T-helper 2 cell treated with Interferon-gamma antibody and Interleukin-4, amounts not matched to agents 5 μg/mL and 100 μg/mL, for 36 hours (primary cell): ENCODE data around the gene CAMTA1.

Source experiments
- DNase-seq: peaks from one replicate; pipeline ENCODE4 v3.0.0; 2021; ENCODE audit warnings: low spot score
- H3K27ac Mint-ChIP-seq: one replicate; pipeline ENCODE4 v1.8.0; 2021; ENCODE audit warnings: mild to moderate bottlenecking, mixed read lengths
- H3K27me3 Mint-ChIP-seq: one replicate; pipeline ENCODE4 v1.8.0; 2021; ENCODE audit warnings: low read depth, mixed read lengths
- H3K36me3 Mint-ChIP-seq: one replicate; pipeline ENCODE4 v1.8.0; 2021; ENCODE audit warnings: low read depth, mixed read lengths
- H3K4me1 Mint-ChIP-seq: one replicate; pipeline ENCODE4 v1.8.0; 2021; ENCODE audit warnings: low read depth, mixed read lengths
- H3K4me3 Mint-ChIP-seq: one replicate; pipeline ENCODE4 v1.8.0; 2022; ENCODE audit warnings: mild to moderate bottlenecking, moderate library complexity, mixed read lengths
- H3K9me3 Mint-ChIP-seq: one replicate; pipeline ENCODE4 v1.8.0; 2021; ENCODE audit warnings: mixed read lengths

The CAMTA1 gene

DNA sequence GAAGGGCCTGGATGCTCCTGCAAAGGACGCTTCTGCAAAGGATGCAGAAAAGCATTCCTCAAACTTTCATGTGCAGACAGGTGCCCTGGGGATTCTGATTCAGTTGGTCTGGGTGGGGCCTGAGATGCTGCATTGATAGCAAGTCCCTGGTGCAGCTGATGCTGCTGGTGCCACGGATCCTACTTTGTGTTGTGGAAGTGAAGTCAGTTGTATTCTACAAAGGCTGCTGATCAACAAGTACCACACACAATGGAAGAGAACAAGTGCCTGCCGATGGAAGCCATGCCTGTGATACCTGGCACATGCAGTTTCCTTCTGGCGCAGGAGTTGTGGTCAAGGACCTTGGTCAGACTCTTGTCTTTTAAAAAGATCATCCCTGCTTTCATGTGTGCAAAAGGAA is 478.8 kb downstream of the CAMTA1 start:
- H3K4me1 Mint-ChIP-seq, result no peaks in the 10 kb centered on the region
- no peaks in the 10 kb centered on the region for H3K36me3 Mint-ChIP-seq
- H3K4me3 Mint-ChIP-seq, result no peak overlapping the region
- H3K27ac Mint-ChIP-seq, result no peak overlapping the region
- DNase-seq, result no peak
- peaks cover 8% of the 10 kb centered on the region for H3K9me3 Mint-ChIP-seq
- H3K27me3 Mint-ChIP-seq, result peaks cover 3% of the 10 kb centered on the region

DNA sequence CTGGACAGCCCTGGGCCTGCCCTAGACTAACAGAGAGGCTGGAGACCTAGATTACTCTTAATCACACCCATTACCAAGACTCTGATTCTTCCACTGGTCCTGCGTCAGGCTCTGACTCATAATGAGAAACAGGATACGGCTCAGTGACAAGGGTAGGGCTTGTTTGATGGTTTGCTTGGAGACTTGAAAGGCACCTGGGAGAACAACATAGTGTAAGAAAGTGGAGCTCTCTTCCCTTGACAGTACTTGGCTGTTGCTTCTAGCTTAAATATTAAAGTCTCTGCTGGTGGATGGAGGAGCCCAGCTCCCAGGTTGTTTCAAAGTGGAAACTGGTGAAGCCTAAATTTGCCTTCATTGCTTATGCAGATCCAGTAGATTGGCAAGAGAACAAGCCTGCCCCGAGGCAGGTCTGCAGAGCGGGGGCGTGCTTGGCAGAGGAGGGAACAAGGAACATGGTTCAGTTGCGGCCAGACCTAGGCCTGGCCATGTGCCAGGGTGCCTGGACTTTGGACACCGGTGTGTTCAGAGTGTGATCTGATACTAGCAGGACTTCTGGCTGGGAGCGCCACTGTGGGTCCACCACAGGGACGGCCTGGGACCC is 480.6 kb downstream of the CAMTA1 start:
- H3K9me3 Mint-ChIP-seq, result peaks cover 16% of the 10 kb centered on the region
- H3K36me3 Mint-ChIP-seq, result no peaks in the 10 kb centered on the region
- no peaks in the 10 kb centered on the region for H3K4me1 Mint-ChIP-seq
- DNase-seq, result no peak
- peaks cover 3% of the 10 kb centered on the region for H3K27me3 Mint-ChIP-seq
- H3K4me3 Mint-ChIP-seq, result no peak overlapping the region
- no peak overlapping the region for H3K27ac Mint-ChIP-seq

- H3K4me3 Mint-ChIP-seq, result no peak overlapping the region
- peaks cover 3% of the 10 kb centered on the region for H3K27me3 Mint-ChIP-seq
- no peak for DNase-seq
- H3K9me3 Mint-ChIP-seq, result peaks cover 16% of the 10 kb centered on the region
- H3K4me1 Mint-ChIP-seq, result no peaks in the 10 kb centered on the region
- H3K36me3 Mint-ChIP-seq, result no peaks in the 10 kb centered on the region
- no peak overlapping the region for H3K27ac Mint-ChIP-seq
Measured at GRCh38 chr1:7266561-7266960, 481.3 kb downstream of the CAMTA1 start.

DNA sequence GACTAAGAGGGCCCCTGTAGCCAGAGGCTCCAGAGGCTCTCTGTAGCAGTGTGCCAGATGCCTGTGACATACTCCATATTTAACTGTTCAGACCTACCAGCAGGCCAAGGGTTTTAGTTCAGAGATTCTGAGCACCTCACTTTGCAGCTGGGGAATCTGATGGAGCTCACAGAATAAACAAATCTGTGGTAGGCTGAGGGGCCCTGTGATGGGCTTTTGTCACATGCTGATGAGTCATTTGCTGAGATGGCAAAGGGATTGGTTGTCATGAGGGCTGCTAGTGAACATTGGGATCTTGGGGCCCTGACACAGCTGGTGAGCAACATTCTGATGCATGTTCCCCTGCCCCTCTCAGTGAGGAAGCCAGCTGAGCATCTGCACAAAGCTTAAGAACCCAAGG is 482.2 kb downstream of the CAMTA1 start:
- no peak overlapping the region for H3K27ac Mint-ChIP-seq
- H3K4me1 Mint-ChIP-seq, result no peaks in the 10 kb centered on the region
- H3K27me3 Mint-ChIP-seq, result peaks cover 3% of the 10 kb centered on the region
- H3K36me3 Mint-ChIP-seq, result no peaks in the 10 kb centered on the region
- no peak overlapping the region for H3K4me3 Mint-ChIP-seq
- DNase-seq, result no peak
- H3K9me3 Mint-ChIP-seq, result peaks cover 16% of the 10 kb centered on the region

- H3K4me3 Mint-ChIP-seq, result no peak overlapping the region
- H3K36me3 Mint-ChIP-seq, result no peaks in the 10 kb centered on the region
- H3K4me1 Mint-ChIP-seq, result no peaks in the 10 kb centered on the region
- H3K27ac Mint-ChIP-seq, result no peak overlapping the region
- peaks cover 16% of the 10 kb centered on the region for H3K9me3 Mint-ChIP-seq
- no peak for DNase-seq
- no peaks in the 10 kb centered on the region for H3K27me3 Mint-ChIP-seq
Measured at GRCh38 chr1:7268983-7269382, 483.7 kb downstream of the CAMTA1 start.

GRCh38 chr1:7269525-7269924 is 484.3 kb downstream of the CAMTA1 start:
- no peaks in the 10 kb centered on the region for H3K4me1 Mint-ChIP-seq
- no peak overlapping the region for H3K4me3 Mint-ChIP-seq
- H3K27ac Mint-ChIP-seq, result no peak overlapping the region
- peaks cover 16% of the 10 kb centered on the region for H3K9me3 Mint-ChIP-seq
- DNase-seq, result no peak
- H3K27me3 Mint-ChIP-seq, result no peaks in the 10 kb centered on the region
- H3K36me3 Mint-ChIP-seq, result no peaks in the 10 kb centered on the region

GRCh38 chr1:7274256-7274655 is 489.0 kb downstream of the CAMTA1 start:
- DNase-seq, result no peak
- H3K36me3 Mint-ChIP-seq, result no peaks in the 10 kb centered on the region
- no peak overlapping the region for H3K4me3 Mint-ChIP-seq
- H3K27ac Mint-ChIP-seq, result no peak overlapping the region
- H3K9me3 Mint-ChIP-seq, result peaks cover 7% of the 10 kb centered on the region
- no peaks in the 10 kb centered on the region for H3K4me1 Mint-ChIP-seq
- H3K27me3 Mint-ChIP-seq, result no peaks in the 10 kb centered on the region

- no peak overlapping the region for H3K27ac Mint-ChIP-seq
- H3K4me1 Mint-ChIP-seq, result no peaks in the 10 kb centered on the region
- no peaks in the 10 kb centered on the region for H3K27me3 Mint-ChIP-seq
Measured at GRCh38 chr1:7278045-7278444, 492.8 kb downstream of the CAMTA1 start.

DNA sequence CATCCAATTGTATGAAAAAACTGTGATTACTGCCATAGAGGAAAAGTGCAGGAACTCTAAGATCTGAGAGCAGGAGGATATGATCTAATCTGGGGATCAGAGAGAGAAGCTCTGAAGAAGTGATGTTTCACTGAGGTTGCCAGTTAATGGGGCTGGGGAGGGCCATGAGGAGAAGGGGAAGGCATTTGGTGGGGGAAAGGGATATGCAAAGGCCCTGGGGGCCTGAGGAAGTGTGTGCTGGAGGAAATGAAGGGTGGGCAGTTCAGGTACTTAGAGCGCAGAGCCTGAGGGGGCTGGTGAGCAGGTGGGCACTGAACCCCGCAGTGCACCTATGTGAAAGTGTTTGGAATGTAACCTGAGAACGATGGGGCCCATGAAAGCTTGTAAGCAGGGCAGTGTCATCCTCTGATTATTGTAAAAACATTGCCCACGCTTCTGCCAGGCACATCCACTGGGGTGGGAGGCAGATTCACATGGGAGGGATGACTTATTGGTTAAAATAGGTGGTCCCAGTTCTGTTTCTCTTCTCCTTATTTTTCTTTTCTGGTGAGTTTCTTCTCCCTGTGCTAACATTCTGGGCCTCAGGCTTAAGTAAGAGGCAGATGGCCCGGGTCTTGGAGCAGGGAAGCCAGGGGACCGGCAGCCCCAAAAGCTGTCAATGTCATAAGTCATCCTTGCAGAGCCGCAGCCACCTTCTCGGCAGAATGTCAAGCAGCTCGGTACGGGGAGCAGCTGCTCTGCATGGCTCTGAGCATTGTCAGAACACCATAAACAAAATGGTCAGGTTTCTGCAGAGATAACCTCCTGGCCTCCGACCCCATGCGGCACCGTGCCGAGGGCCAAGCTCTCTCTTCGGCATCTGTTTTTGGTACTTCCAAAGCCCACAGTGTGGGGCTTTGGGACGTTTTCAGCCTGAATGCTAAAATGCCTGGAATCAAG is 493.8 kb downstream of the CAMTA1 start:
- no peak overlapping the region for H3K27ac Mint-ChIP-seq
- no peak overlapping the region for H3K4me3 Mint-ChIP-seq
- H3K9me3 Mint-ChIP-seq, result no peaks in the 10 kb centered on the region
- no peaks in the 10 kb centered on the region for H3K27me3 Mint-ChIP-seq
- no peaks in the 10 kb centered on the region for H3K36me3 Mint-ChIP-seq
- no peak for DNase-seq
- no peaks in the 10 kb centered on the region for H3K4me1 Mint-ChIP-seq

More at GRCh38 chr1:7278045-7278444, 492.8 kb downstream of the CAMTA1 start:
- DNase-seq, result no peak
- Mint-ChIP-seq H3K36me3 (no peaks in the 10 kb centered on the region), H3K4me3 (no peak overlapping the region), H3K9me3 (no peaks in the 10 kb centered on the region)

GRCh38 chr1:7279769-7280168 is 494.5 kb downstream of the CAMTA1 start:
- Mint-ChIP-seq H3K4me3 (no peak overlapping the region), H3K36me3 (no peaks in the 10 kb centered on the region), H3K27me3 (no peaks in the 10 kb centered on the region), H3K27ac (no peak overlapping the region), H3K4me1 (no peaks in the 10 kb centered on the region), H3K9me3 (no peaks in the 10 kb centered on the region)
- DNase-seq, result no peak

DNA sequence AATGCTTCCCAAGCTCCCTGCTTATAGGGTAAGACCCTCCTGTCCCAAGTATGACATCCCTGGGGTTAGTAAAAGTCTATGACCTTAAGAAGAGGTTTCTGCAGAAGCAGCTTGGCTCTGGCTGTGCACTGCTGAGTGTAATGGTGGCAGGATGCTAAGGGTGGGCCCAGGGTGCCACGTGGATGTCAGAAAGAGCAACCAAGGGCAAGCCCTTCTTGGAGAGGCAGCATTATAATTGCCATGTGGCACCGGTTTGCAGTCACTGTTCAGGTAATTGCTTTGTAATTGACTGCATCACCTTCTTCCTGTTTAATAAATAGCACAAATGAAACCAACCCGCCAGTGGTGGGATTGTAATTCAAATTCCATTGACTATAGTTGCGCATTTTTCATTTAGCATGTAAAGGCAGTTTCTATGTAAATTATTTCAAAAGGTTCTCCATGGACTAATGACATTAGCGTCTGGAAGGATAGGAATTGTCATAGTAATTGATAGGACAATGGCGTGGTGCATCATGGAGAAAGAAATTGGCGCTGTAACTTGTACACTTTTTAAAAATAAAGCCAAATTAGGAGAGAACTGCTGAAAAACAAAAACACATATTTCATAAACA is 495.2 kb downstream of the CAMTA1 start:
- Mint-ChIP-seq H3K9me3 (no peaks in the 10 kb centered on the region), H3K4me3 (no peak overlapping the region)

GRCh38 chr1:7281821-7282220 is 496.6 kb downstream of the CAMTA1 start:
- H3K27me3 Mint-ChIP-seq, result no peaks in the 10 kb centered on the region
- no peak overlapping the region for H3K27ac Mint-ChIP-seq
- no peaks in the 10 kb centered on the region for H3K4me1 Mint-ChIP-seq
- DNase-seq, result no peak
- no peak overlapping the region for H3K4me3 Mint-ChIP-seq
- no peaks in the 10 kb centered on the region for H3K36me3 Mint-ChIP-seq
- H3K9me3 Mint-ChIP-seq, result no peaks in the 10 kb centered on the region

More for the DNA sequence above, 495.2 kb downstream of the CAMTA1 start:
- Mint-ChIP-seq H3K36me3 (no peaks in the 10 kb centered on the region), H3K27me3 (no peaks in the 10 kb centered on the region), H3K27ac (no peak overlapping the region), H3K4me1 (no peaks in the 10 kb centered on the region)
- no peak for DNase-seq

- Mint-ChIP-seq H3K27me3 (no peaks in the 10 kb centered on the region), H3K4me1 (no peaks in the 10 kb centered on the region), H3K27ac (no peak overlapping the region), H3K9me3 (no peaks in the 10 kb centered on the region), H3K4me3 (no peak overlapping the region), H3K36me3 (no peaks in the 10 kb centered on the region)
- no peak for DNase-seq
Measured at GRCh38 chr1:7284839-7285435, 499.7 kb downstream of the CAMTA1 start.
